Stomach (tissue), 9 donors: Measurements from ENCODE around the gene SYNE2. TPM values are rescaled to one million over a fixed set of nuclear protein-coding genes. Genes with fewer than 3 reads are reported as not detected.

Source experiments
- DNase-seq, 2 donors: peaks; one replicate each; pipeline versions ENCODE4 v3.0.0 to v3.0.0-alpha.2; 2013 to 2019
- H3K27ac ChIP-seq, 5 donors: fragments of 200-600 bp in 4 of 5; sonication (generic) in 4 of 5; one replicate each; pipeline ENCODE4 v1.5.1; 2013 to 2019; ENCODE audit warnings: mild to moderate bottlenecking in 1 of 5, moderate library complexity in 1 of 5
- H3K27me3 ChIP-seq, 3 donors: fragments of 200-600 bp; sonication (generic); one replicate each; pipeline ENCODE4 v1.5.1; 2017 to 2019; ENCODE audit warnings: mixed run types in 1 of 3
- H3K36me3 ChIP-seq, 4 donors: fragments of 200-600 bp; sonication (generic); 1 replicate in 3 of 4; 2 replicates in 1 of 4; pipeline ENCODE4 v1.5.1; 2016 to 2019
- H3K4me1 ChIP-seq, 4 donors: fragments of 200-600 bp; sonication (generic); one replicate each; pipeline ENCODE4 v1.5.1; 2016 to 2019
- H3K4me3 ChIP-seq, 4 donors: fragments of 200-600 bp; sonication (generic) in 3 of 4; one replicate each; pipeline ENCODE4 v1.5.1; 2016 to 2019; ENCODE audit warnings: mild to moderate bottlenecking in 1 of 4
- H3K9me3 ChIP-seq, 4 donors: fragments of 200-600 bp; sonication (generic); one replicate each; pipeline ENCODE4 v1.5.1; 2016 to 2019
- CTCF ChIP-seq, 7 experiments: fragments of 450-650 bp in 4 of 7; fragments of 200-600 bp in 3 of 7; sonication (generic) in 3 of 7; IDR thresholded peaks; one replicate each; pipeline ENCODE4 v1.5.1; 2016 to 2019; ENCODE audit warnings: antibody characterized with exemption in 7 of 7, control low read depth in 2 of 7, mild to moderate bottlenecking in 1 of 7
- EP300 ChIP-seq: sonication (generic); formaldehyde crosslinking; IDR thresholded peaks from one replicate; pipeline ENCODE4 v1.6.1; 2017; ENCODE audit warnings: antibody characterized with exemption
- POLR2A ChIP-seq, 4 donors: fragments of 450-650 bp; IDR thresholded peaks; one replicate each; pipeline ENCODE4 v1.6.1; 2016; ENCODE audit warnings: antibody characterized with exemption in 4 of 4, control low read depth in 2 of 4, mild to moderate bottlenecking in 1 of 4, moderate library complexity in 1 of 4
- POLR2AphosphoS5 ChIP-seq, 3 donors: sonication (generic); formaldehyde crosslinking; IDR thresholded peaks; one replicate each; pipeline ENCODE4 v1.6.1; 2016; ENCODE audit warnings: antibody characterized with exemption in 3 of 3
- WGBS, 5 donors: extraction: QIAGEN DNeasy Blood & Tissue Kit in 3 of 5; methylation state at CpG; one replicate each; pipeline versions ENCODE4 v1.1.5 to v1.1.7; 2013 to 2018; 5-methylcytosine and 5-hydroxymethylcytosine counted together
- intact Hi-C: fragments of 100-400 bp; cut with DNase I; formaldehyde crosslinking; loops from one replicate; pipeline ENCODE4 v1.15.1; 2023; ENCODE audit warnings: low total_unique reads
- polyA plus RNA-seq, 3 donors: library from polyadenylated mRNA; stranded (reverse); fragments of 200-250 nt; gene quantifications; one replicate each; pipeline ENCODE4 v1.2.3, GENCODE V29; 2013
- total RNA-seq, 5 donors: library from RNA; depleted of rRNA; stranded (reverse); fragments of >200 nt; gene quantifications; one replicate each; pipeline versions ENCODE4 v1.1.0 to v1.2.3, GENCODE V29; 2014 to 2016
- donor health status: healthy with polysubstance abuse.
- donor health status: Bipolar disorder and iron deficiency.
- donor health status: healthy.

SYNE2 gene
- total and polyA plus RNA-seq, 8 donors: 14.4 to 280 (median 120) TPM

- intact Hi-C loops: no loop called here
- no peak for DNase-seq
- H3K27me3 ChIP-seq: no peaks in the 10 kb centered on the region
- no peak overlapping the region for H3K27ac ChIP-seq
- peaks cover 7 to 37% (median 20%) of the 10 kb centered on the region in 4 donors for H3K4me1 ChIP-seq
- 69 to 81% (median 76%) methylated on average over 1 of the region's 1 CpG for WGBS, 5 donors
- H3K36me3 ChIP-seq: peaks cover 0 to 15% (median 6%) of the 10 kb centered on the region in 4 donors
- H3K4me3 ChIP-seq: no peak overlapping the region
- TF ChIP-seq POLR2A (IDR thresholded peaks at IDR 0.05) (no peak), CTCF (IDR thresholded peaks at IDR 0.05) (no peak), EP300 (no peak), POLR2AphosphoS5 (IDR thresholded peaks at IDR 0.05) (no peak)
- H3K9me3 ChIP-seq: no peaks in the 10 kb centered on the region
Measured at GRCh38 chr14:63912286-63912685, 59.5 kb downstream of the SYNE2 start.

- TF ChIP-seq POLR2AphosphoS5 (IDR thresholded peaks at IDR 0.05): no peak
- no peak for TF ChIP-seq CTCF (IDR thresholded peaks at IDR 0.05)
- TF ChIP-seq POLR2A (IDR thresholded peaks at IDR 0.05): no peak
- no peak for TF ChIP-seq EP300
- intact Hi-C loops: no loop called here
Measured at GRCh38 chr14:63918411-63918810, 65.6 kb downstream of the SYNE2 start.

GRCh38 chr14:63922696-63923421 is 70.1 kb downstream of the SYNE2 start:
- WGBS, 5 donors: 30 to 44% (median 34%) methylated on average over 5 of the region's 5 CpGs
- H3K36me3 ChIP-seq: no peaks in the 10 kb centered on the region
- H3K9me3 ChIP-seq: no peaks in the 10 kb centered on the region
- intact Hi-C loops: no loop called here
- no peaks in the 10 kb centered on the region for H3K27me3 ChIP-seq
- peak overlapping the region; percentile 69 to 82 (median 78) for H3K27ac ChIP-seq
- TF ChIP-seq POLR2AphosphoS5 (IDR thresholded peaks at IDR 0.05) (peak; percentile 50 to 77 (median 73)), EP300 (no peak)
- no peak overlapping the region for H3K4me3 ChIP-seq
- DNase-seq: peak; percentile 75 to 90
- H3K4me1 ChIP-seq: peaks cover 5 to 26% (median 16%) of the 10 kb centered on the region in 4 donors

More at GRCh38 chr14:63918411-63918810, 65.6 kb downstream of the SYNE2 start:
- H3K36me3 ChIP-seq: no peaks in the 10 kb centered on the region
- WGBS, 5 donors: 62 to 86% (median 73%) methylated on average over 11 of the region's 11 CpGs
- H3K27me3 ChIP-seq: no peaks in the 10 kb centered on the region
- H3K4me1 ChIP-seq: peaks cover 11 to 35% (median 12%) of the 10 kb centered on the region in 4 donors
- H3K27ac ChIP-seq: no peak overlapping the region
- DNase-seq: no peak
- H3K9me3 ChIP-seq: no peaks in the 10 kb centered on the region
- H3K4me3 ChIP-seq: no peak overlapping the region

GRCh38 chr14:63923422-63923752 is 70.6 kb downstream of the SYNE2 start:
- intact Hi-C loops: no loop called here
- H3K27me3 ChIP-seq: no peaks in the 10 kb centered on the region
- H3K36me3 ChIP-seq: no peaks in the 10 kb centered on the region
- H3K4me1 ChIP-seq: peaks cover 0 to 25% (median 16%) of the 10 kb centered on the region in 4 donors
- no peak for DNase-seq
- no peaks in the 10 kb centered on the region for H3K9me3 ChIP-seq
- no peak overlapping the region for H3K4me3 ChIP-seq
- H3K27ac ChIP-seq: peak overlapping the region; percentile 47 to 82 (median 78)
- TF ChIP-seq EP300 (no peak), CTCF (IDR thresholded peaks at IDR 0.05) (no peak), POLR2AphosphoS5 (IDR thresholded peaks at IDR 0.05) (no peak), POLR2A (IDR thresholded peaks at IDR 0.05) (no peak)

DNA sequence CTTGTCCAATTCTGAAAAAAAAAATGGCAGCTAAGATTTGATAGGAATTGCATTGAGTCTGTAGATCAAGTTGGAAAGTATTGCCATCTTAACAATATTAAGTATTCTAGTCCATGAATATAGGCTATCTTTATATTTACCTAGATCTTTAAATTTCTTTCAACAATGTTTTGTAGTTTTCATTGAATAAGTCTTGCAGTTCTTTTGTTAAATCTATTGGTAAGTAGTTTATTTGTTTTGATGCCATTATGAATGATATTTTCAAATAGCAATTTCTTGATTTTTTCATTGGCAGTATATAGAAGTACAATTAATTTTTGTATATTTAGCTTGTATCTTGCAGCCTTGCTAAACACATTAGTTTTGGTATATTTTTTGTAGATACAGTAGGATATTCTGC is 71.6 kb downstream of the SYNE2 start:
- intact Hi-C loops: no loop called here
- Histone ChIP-seq H3K27ac (peak overlapping the region in 1 of 5 donors; percentile 73), H3K36me3 (no peaks in the 10 kb centered on the region), H3K9me3 (no peaks in the 10 kb centered on the region), H3K4me3 (no peak overlapping the region), H3K4me1 (peaks cover 0 to 28% (median 18%) of the 10 kb centered on the region in 4 donors), H3K27me3 (no peaks in the 10 kb centered on the region)
- TF ChIP-seq POLR2A (IDR thresholded peaks at IDR 0.05) (no peak), POLR2AphosphoS5 (IDR thresholded peaks at IDR 0.05) (no peak), CTCF (IDR thresholded peaks at IDR 0.05) (no peak), EP300 (no peak)
- DNase-seq: no peak
